Measurements from ENCODE around the gene CCNL1. TPM values are rescaled to one million over a fixed set of nuclear protein-coding genes. Genes with fewer than 3 reads are reported as not detected.

The CCNL1 gene
- total RNA-seq, 1 donor: 138 TPM

DNA sequence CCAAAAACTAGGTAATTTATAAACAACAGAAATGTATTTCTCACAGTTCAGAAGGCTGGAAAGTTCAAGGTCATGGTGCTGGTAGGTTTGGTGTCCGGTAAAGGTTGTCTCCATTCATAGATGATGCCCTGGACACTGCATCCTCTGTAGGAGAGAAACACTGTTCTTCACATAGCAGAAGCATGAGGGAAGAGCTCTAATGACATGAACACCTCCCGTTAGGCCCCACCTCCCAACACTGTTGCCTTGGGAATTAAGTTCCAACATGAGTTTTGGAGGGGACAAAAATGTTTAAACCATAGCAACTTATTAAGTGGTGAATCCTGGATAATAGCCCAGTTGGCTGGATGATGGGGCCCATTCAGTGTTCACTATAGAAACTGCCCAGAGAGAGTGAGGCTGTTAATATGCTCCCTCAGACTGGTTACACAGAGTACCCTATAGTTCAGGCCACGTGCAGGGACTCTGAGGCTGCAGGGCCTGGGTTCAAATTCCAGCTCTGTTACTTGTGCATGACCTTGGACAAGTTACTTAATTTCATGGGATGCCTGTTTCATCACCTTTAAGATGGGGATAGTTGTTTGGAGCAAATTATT, 37.0 kb downstream of the CCNL1 start:
- DNase-seq (ENCODE audit: low read depth): no peak
- no peak overlapping the region for H3K4me3 ChIP-seq (ENCODE audit: low read depth, low read length)
- TF ChIP-seq, protein P1, sequence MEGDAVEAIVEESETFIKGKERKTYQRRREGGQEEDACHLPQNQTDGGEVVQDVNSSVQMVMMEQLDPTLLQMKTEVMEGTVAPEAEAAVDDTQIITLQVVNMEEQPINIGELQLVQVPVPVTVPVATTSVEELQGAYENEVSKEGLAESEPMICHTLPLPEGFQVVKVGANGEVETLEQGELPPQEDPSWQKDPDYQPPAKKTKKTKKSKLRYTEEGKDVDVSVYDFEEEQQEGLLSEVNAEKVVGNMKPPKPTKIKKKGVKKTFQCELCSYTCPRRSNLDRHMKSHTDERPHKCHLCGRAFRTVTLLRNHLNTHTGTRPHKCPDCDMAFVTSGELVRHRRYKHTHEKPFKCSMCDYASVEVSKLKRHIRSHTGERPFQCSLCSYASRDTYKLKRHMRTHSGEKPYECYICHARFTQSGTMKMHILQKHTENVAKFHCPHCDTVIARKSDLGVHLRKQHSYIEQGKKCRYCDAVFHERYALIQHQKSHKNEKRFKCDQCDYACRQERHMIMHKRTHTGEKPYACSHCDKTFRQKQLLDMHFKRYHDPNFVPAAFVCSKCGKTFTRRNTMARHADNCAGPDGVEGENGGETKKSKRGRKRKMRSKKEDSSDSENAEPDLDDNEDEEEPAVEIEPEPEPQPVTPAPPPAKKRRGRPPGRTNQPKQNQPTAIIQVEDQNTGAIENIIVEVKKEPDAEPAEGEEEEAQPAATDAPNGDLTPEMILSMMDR (IDR thresholded peaks at IDR 0.05; ENCODE audit: insufficient read depth, low read length): no peak

DNA sequence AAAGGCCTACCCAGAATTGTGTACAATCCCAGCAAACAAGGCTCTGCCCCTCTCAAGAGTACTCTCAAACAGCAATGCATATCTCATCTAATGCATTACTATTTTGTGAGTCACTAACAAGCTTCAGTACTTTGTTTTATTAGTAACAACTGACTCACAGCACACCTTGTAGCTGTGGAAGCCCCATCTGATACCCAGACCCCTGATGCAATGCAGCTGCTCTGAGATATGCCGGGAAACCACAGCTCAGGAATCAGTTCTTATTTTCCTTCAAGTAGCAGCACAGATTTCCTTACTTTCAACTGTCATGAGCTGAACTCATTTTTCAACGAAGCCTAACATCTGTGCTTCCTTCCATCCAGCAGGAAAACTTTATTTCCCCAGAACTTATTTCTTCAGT, 37.8 kb downstream of the CCNL1 start:
- DNase-seq (ENCODE audit: low read depth): peak; percentile 95
- TF ChIP-seq, protein P1 (IDR thresholded peaks at IDR 0.05; ENCODE audit: insufficient read depth, low read length): no peak
- no peak overlapping the region for H3K4me3 ChIP-seq (ENCODE audit: low read depth, low read length)

DNA sequence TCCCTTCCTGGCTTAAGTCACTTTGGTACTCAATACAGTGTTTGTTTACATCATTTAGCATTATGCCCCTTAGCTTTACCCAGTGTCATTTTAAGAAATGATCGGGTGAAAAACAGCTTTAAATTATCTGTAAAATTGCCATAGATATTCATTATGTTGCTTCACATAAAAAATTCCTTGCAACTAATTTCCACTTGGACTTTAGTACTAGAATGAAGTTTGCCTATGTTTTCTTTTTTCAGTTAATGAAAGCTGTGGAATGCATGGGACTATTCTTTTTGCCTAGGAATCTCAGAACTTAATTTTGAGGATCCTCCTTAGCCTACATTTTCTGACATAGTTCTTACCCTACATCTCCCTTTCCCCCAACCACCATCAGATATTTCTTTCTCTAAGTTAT, 38.4 kb downstream of the CCNL1 start:
- DNase-seq (ENCODE audit: low read depth): no peak
- no peak overlapping the region for H3K4me3 ChIP-seq (ENCODE audit: low read depth, low read length)
- TF ChIP-seq, protein P1 (IDR thresholded peaks at IDR 0.05; ENCODE audit: insufficient read depth, low read length): no peak

DNA sequence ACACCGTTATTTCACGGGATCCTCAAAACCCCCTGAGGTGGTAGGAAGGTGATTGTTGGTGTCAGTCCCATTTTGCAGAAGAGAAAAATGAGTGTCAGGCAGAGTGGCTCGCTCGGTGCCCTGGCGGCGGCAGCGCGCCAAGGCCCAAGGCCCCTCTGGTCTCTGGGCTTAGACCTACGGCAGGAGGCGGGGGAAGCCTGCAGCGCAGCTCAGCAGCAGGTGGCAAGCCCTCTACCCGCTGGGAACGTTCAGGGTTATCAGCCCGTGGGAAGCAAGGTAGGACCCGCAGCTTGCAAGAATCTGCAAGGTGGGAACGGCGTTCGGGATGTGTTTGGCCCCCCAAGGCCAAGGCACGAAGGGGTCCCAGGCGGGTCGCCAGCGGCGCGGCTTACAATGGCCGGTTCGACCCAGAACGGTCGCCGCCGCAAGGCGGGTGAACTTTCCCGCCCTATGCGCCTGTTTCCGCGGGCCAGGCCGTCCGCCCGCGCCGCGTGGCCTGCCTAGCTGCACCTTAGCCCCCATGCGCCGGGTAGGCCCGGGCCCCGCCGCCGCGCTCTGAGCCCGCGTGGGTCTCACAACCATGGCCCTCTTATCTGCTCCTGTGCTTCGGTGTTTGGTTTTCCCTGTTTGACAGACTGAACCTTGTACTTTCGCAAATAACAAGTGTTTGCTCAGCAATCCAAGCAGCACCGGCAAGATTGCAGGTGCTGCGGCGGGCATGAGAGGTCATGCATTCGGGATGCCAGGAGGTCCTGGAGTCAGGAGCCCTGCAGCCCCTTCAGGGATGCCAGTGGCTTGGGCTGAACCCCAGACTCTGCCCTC, 39.7 kb downstream of the CCNL1 start:
- H3K4me3 ChIP-seq (ENCODE audit: low read depth, low read length): no peak overlapping the region
- TF ChIP-seq, protein P1 (IDR thresholded peaks at IDR 0.05; ENCODE audit: insufficient read depth, low read length): no peak
- DNase-seq (ENCODE audit: low read depth): no peak

DNA sequence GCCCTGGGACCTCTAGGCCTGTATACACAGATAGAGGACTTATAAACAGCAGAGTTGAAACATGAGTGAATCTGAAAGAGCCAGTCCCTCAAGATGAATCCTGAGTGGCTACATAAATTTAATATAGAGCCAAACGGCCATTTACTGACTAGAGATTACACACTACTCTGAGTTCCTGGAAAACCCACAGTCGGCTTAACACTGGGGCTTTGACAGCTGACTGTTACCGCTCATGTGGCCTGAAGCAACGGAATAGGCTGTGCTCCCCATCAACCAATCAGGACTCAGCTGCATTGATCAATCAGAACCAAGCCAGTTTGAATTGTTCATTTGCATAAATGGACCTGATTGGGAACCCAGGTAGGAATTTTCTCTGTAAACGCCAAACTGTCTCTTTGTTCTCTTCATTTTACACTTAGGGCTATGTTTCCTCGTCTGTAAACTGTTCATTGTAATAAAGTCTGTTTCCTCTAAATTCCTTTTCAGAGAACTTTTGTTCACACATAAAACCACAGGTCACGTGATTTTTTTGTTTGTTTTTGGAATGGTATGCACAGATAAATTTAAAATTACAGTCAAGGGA, 40.5 kb downstream of the CCNL1 start:
- no peak overlapping the region for H3K4me3 ChIP-seq (ENCODE audit: low read depth, low read length)
- no peak for DNase-seq (ENCODE audit: low read depth)
- TF ChIP-seq, protein P1 (IDR thresholded peaks at IDR 0.05; ENCODE audit: insufficient read depth, low read length): no peak

DNA sequence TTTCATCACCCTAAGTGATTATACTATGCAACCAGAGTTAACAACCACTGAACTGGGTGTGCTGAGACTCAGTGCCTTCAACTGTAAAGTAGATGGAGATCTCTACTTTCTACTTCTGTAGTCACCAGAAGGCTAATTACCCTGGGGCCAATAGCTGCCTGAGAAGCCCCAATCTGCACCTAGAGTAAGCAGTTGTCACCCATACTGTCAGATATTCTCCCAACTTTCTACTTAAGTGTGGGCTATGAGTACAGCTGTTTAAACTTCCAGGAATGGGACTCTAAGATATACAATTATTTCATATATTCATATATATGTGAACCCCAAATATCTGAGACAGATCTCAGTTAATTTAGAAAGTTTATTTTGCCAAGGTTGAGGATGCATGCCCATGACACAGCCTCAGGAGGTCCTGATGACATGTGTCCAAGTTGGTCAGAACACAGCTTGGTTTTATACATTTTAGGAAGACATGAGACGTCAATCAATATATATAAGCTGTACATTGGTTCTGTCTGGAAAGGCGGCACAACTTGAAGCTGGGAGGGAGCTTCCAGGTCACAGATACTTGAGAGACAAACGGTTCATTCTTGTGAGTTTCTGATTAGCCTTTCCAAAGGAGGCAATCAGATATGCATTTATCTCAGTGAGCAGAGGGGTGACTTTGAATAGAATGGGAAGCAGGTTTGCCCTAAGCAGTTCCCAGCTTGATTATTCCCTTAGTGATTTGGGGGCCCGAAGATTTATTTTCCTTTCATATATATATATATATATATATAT, 41.9 kb downstream of the CCNL1 start:
- TF ChIP-seq, protein P1 (IDR thresholded peaks at IDR 0.05; ENCODE audit: insufficient read depth, low read length): no peak
- no peak for DNase-seq (ENCODE audit: low read depth)

More for the DNA sequence above, 41.9 kb downstream of the CCNL1 start:
- H3K4me3 ChIP-seq (ENCODE audit: low read depth, low read length): no peak overlapping the region
